ENCODE results near the gene EPHB1. TPM values are rescaled to one million over a fixed set of nuclear protein-coding genes. Genes with fewer than 3 reads are reported as not detected.

Gene EPHB1
- total RNA-seq, 4 donors from 2014 or later, result 2.6 to 5.3 (median 3.1) TPM; not detected in 1

- H3K27ac ChIP-seq, result no peak overlapping the region
- no peak for DNase-seq
- no peaks in the 10 kb centered on the region for H3K4me1 ChIP-seq
- no peak overlapping the region for H3K4me3 ChIP-seq
- intact Hi-C loops (cut with DNase I; ENCODE audit: low total_unique reads), result no loop called here
- H3K9me3 ChIP-seq, result no peaks in the 10 kb centered on the region
- no peaks in the 10 kb centered on the region for H3K27me3 ChIP-seq
- no peaks in the 10 kb centered on the region for H3K36me3 ChIP-seq
- TF ChIP-seq POLR2A (IDR thresholded peaks at IDR 0.05) (no peak), CTCF (IDR thresholded peaks at IDR 0.05) (no peak)
Measured at GRCh38 chr3:134802428-134803050, 7.5 kb downstream of the EPHB1 start.

- no peaks in the 10 kb centered on the region for H3K9me3 ChIP-seq
- TF ChIP-seq CTCF (IDR thresholded peaks at IDR 0.05), result no peak
- TF ChIP-seq POLR2A (IDR thresholded peaks at IDR 0.05), result no peak
- H3K4me1 ChIP-seq, result no peaks in the 10 kb centered on the region
- intact Hi-C loops (cut with DNase I; ENCODE audit: low total_unique reads), result no loop called here
- H3K27me3 ChIP-seq, result no peaks in the 10 kb centered on the region
- H3K36me3 ChIP-seq, result no peaks in the 10 kb centered on the region
- no peak overlapping the region for H3K4me3 ChIP-seq
- H3K27ac ChIP-seq, result no peak overlapping the region
- DNase-seq, result no peak
Measured at GRCh38 chr3:134803051-134803505, 8.0 kb downstream of the EPHB1 start.

GRCh38 chr3:134803652-134804051 lies 8.6 kb downstream of the EPHB1 start:
- H3K27me3 ChIP-seq, result no peaks in the 10 kb centered on the region
- TF ChIP-seq POLR2A (IDR thresholded peaks at IDR 0.05) (no peak), CTCF (IDR thresholded peaks at IDR 0.05) (no peak)

GRCh38 chr3:134804508-134805480 lies 9.7 kb downstream of the EPHB1 start:
- intact Hi-C loops (cut with DNase I; ENCODE audit: low total_unique reads), result no loop called here
- no peaks in the 10 kb centered on the region for H3K36me3 ChIP-seq
- DNase-seq, result no peak
- H3K4me1 ChIP-seq, result no peaks in the 10 kb centered on the region
- H3K4me3 ChIP-seq, result no peak overlapping the region
- H3K27me3 ChIP-seq, result no peaks in the 10 kb centered on the region
- no peak for TF ChIP-seq POLR2A (IDR thresholded peaks at IDR 0.05)
- TF ChIP-seq CTCF (IDR thresholded peaks at IDR 0.05), result no peak
- H3K9me3 ChIP-seq, result no peaks in the 10 kb centered on the region
- no peak overlapping the region for H3K27ac ChIP-seq

More at GRCh38 chr3:134803652-134804051, 8.6 kb downstream of the EPHB1 start:
- Histone ChIP-seq H3K9me3 (no peaks in the 10 kb centered on the region), H3K27ac (no peak overlapping the region), H3K4me1 (no peaks in the 10 kb centered on the region), H3K4me3 (no peak overlapping the region), H3K36me3 (no peaks in the 10 kb centered on the region)
- DNase-seq, result no peak
- intact Hi-C loops (cut with DNase I; ENCODE audit: low total_unique reads), result no loop called here

GRCh38 chr3:134807189-134807588 lies 12.1 kb downstream of the EPHB1 start:
- intact Hi-C loops (cut with DNase I; ENCODE audit: low total_unique reads), result no loop called here
- H3K27ac ChIP-seq, result no peak overlapping the region

More at GRCh38 chr3:134807189-134807588, 12.1 kb downstream of the EPHB1 start:
- no peak for DNase-seq
- Histone ChIP-seq H3K27me3 (no peaks in the 10 kb centered on the region), H3K4me1 (no peaks in the 10 kb centered on the region), H3K4me3 (no peak overlapping the region), H3K36me3 (no peaks in the 10 kb centered on the region), H3K9me3 (no peaks in the 10 kb centered on the region)
- TF ChIP-seq CTCF (IDR thresholded peaks at IDR 0.05), result no peak
- no peak for TF ChIP-seq POLR2A (IDR thresholded peaks at IDR 0.05)

All from uterus (tissue), 4 donors.